Osteocyte (in vitro differentiated cells): Measurements from ENCODE around the gene LYRM1. TPM values are rescaled to one million over a fixed set of nuclear protein-coding genes. Genes with fewer than 3 reads are reported as not detected.
A peak's percentile ranks its signal among the peaks of the same experiment; 100 is the strongest.

Experiments
- DNase-seq: peaks from one replicate; pipeline ENCODE4 v3.0.0; 2021; ENCODE audit warnings: mixed read lengths; ENCODE audit not compliant: unreplicated experiment; ENCODE audit errors: extremely low spot score
- H3K27ac Mint-ChIP-seq: one replicate; pipeline ENCODE4 v1.8.0; 2021; ENCODE audit warnings: mild to moderate bottlenecking, mixed read lengths; ENCODE audit not compliant: unreplicated experiment
- H3K27me3 Mint-ChIP-seq: one replicate; pipeline ENCODE4 v1.8.0; 2021; ENCODE audit warnings: mixed read lengths; ENCODE audit not compliant: unreplicated experiment
- H3K36me3 Mint-ChIP-seq: one replicate; pipeline ENCODE4 v1.8.0; 2021; ENCODE audit warnings: mixed read lengths; ENCODE audit not compliant: unreplicated experiment
- H3K4me1 Mint-ChIP-seq: one replicate; pipeline ENCODE4 v1.8.0; 2021; ENCODE audit warnings: mixed read lengths; ENCODE audit not compliant: unreplicated experiment
- H3K4me3 Mint-ChIP-seq: one replicate; pipeline ENCODE4 v1.8.0; 2021; ENCODE audit warnings: mild to moderate bottlenecking, moderate library complexity, mixed read lengths; ENCODE audit not compliant: unreplicated experiment
- H3K9me3 Mint-ChIP-seq: one replicate; pipeline ENCODE4 v1.8.0; 2021; ENCODE audit warnings: mixed read lengths; ENCODE audit not compliant: unreplicated experiment
- CTCF ChIP-seq: fragments of 200-600 bp; sonication (generic); IDR thresholded peaks from 2 replicates; pipeline ENCODE4 v1.5.0; 2021; ENCODE audit warnings: antibody characterized with exemption, mild to moderate bottlenecking, moderate library complexity
- total RNA-seq: library from RNA; stranded (reverse); gene quantifications from 2 replicates; pipeline ENCODE4 v1.2.1, GENCODE V29; 2021

Gene LYRM1
- total RNA-seq, 1 donor from 2014 or later: 14.9 TPM

- Mint-ChIP-seq H3K27ac (no peak overlapping the region), H3K36me3 (peaks cover 10% of the 10 kb centered on the region), H3K4me1 (peaks cover 8% of the 10 kb centered on the region), H3K27me3 (no peaks in the 10 kb centered on the region), H3K9me3 (no peaks in the 10 kb centered on the region), H3K4me3 (no peak overlapping the region)
- DNase-seq: no peak
- TF ChIP-seq CTCF: no peak
These were observed 14.3 kb upstream of the LYRM1 start for GRCh38 chr16:20886320-20886719.

GRCh38 chr16:20887207-20887606 lies 13.4 kb upstream of the LYRM1 start:
- Mint-ChIP-seq H3K27ac (no peak overlapping the region), H3K4me1 (peaks cover 2% of the 10 kb centered on the region), H3K36me3 (peaks cover 14% of the 10 kb centered on the region), H3K4me3 (no peak overlapping the region), H3K9me3 (no peaks in the 10 kb centered on the region), H3K27me3 (no peaks in the 10 kb centered on the region)
- TF ChIP-seq CTCF: no peak
- no peak for DNase-seq

- peaks cover 16% of the 10 kb centered on the region for H3K36me3 Mint-ChIP-seq
- H3K27me3 Mint-ChIP-seq: no peaks in the 10 kb centered on the region
- no peak for TF ChIP-seq CTCF
- DNase-seq: no peak
- peaks cover 2% of the 10 kb centered on the region for H3K4me1 Mint-ChIP-seq
- H3K9me3 Mint-ChIP-seq: no peaks in the 10 kb centered on the region
- H3K27ac Mint-ChIP-seq: no peak overlapping the region
- H3K4me3 Mint-ChIP-seq: no peak overlapping the region
These were observed 10.8 kb upstream of the LYRM1 start for GRCh38 chr16:20889625-20890275.

GRCh38 chr16:20894388-20894787 lies 6.2 kb upstream of the LYRM1 start:
- Mint-ChIP-seq H3K4me3 (no peak overlapping the region), H3K36me3 (peaks cover 18% of the 10 kb centered on the region), H3K27me3 (no peaks in the 10 kb centered on the region), H3K27ac (no peak overlapping the region), H3K4me1 (peaks cover 27% of the 10 kb centered on the region), H3K9me3 (no peaks in the 10 kb centered on the region)
- TF ChIP-seq CTCF: no peak
- DNase-seq: no peak

GRCh38 chr16:20897253-20897897 lies 3.2 kb upstream of the LYRM1 start:
- H3K36me3 Mint-ChIP-seq: peaks cover 10% of the 10 kb centered on the region

More at GRCh38 chr16:20897253-20897897, 3.2 kb upstream of the LYRM1 start:
- Mint-ChIP-seq H3K4me3 (no peak overlapping the region), H3K9me3 (no peaks in the 10 kb centered on the region), H3K4me1 (peaks cover 38% of the 10 kb centered on the region), H3K27me3 (no peaks in the 10 kb centered on the region), H3K27ac (peak overlapping the region; percentile 99)
- DNase-seq: no peak
- TF ChIP-seq CTCF: no peak
